HG03521 (cell line): ENCODE measurements around the gene GARIN3.
"Not testable (repeated sequence)": the region's sequence is repeated elsewhere in the genome, so short reads cannot be mapped to it uniquely, and the experiment has no call there.

ENCODE experiments used
- ATAC-seq: cut with Tn5 transposase; IDR thresholded peaks from one replicate; pipeline ENCODE4 v1.9.1; 2021; ENCODE audit warnings: mild to moderate bottlenecking, moderate library complexity; ENCODE audit not compliant: unreplicated experiment

Gene GARIN3

DNA sequence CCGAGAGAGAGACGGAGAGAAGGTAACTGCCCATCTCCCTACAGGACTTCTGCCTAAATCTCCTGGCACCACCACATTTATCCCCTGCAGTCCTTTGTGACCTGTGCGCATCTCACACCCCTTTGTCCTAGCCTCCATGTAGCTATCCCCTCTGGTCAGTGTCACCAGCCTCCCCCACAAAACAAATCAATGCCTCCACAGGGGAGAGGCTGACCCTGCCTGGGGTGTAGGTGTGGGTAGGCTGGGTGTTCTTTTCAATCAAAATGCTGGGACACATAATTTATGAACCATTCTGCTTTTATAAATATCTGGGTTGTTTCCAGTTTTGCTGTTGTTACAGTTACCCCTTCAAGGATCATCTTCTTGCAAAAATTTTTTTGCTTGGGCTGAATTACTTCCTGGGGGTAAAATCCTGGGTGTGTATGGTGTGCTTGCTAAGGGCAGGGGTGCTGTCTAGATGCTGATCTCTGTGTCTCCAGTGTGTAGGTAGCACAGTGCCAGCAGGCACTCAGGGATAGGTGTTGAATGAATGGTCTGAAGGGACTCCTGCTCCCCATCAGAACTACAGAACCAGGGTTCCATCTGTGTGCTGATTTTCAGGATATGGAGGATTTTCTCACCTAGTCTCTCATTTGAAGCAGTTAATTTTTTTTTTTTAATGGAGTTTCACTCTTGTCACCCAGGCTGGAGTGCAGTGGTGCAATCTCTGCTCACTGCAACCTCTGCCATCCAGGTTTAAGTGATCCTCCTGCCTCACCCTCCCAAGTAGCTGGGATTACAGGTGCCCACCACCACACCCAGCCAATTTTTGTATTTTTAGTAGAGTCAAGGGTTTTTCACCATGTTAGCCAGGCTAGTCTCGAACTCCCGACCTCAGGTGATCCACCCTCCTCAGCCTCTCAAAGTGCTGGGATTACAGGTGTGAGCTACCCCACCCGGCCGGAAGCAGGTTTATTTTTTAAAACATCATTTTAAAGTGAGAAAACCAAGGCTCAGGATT, at the start of gene GARIN3:
TSS of gene GARIN3 (minus strand) at position 51 of the 1,000 bp plus-strand sequence. CDS start 96 bp downstream, outside the sequence.
- no peak for ATAC-seq

DNA sequence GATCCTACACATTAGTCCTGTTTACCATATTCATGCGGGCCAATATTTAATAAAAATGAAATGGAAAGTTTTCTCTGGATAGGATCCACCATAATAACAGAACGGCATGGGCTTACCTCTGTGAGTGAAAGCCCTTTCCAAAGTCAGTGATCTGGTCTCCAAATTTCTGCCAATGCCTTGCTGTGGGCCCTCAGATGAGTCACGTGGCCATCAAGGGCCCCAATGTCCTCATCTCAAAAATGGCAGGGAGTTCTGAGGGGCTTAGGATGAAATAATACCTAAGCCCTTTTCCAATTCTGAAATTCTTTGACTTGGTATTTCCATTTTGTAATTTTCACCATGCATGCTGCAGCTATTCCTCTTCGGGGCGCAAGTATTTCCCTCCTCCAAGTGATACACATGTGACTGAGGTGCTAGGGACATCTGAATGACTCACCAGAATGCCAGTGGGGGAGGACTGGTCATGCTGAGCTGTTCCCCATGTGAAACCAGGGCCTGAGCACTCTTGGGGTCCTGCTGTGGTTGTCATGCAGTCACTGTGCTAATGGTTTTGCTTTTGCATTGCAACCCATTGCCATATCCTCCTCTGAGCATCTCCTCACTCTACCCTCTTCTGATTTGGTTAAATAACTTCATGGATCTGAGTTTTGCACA, 49.6 kb upstream of the GARIN3 start:
- ATAC-seq: peak; percentile 57

DNA sequence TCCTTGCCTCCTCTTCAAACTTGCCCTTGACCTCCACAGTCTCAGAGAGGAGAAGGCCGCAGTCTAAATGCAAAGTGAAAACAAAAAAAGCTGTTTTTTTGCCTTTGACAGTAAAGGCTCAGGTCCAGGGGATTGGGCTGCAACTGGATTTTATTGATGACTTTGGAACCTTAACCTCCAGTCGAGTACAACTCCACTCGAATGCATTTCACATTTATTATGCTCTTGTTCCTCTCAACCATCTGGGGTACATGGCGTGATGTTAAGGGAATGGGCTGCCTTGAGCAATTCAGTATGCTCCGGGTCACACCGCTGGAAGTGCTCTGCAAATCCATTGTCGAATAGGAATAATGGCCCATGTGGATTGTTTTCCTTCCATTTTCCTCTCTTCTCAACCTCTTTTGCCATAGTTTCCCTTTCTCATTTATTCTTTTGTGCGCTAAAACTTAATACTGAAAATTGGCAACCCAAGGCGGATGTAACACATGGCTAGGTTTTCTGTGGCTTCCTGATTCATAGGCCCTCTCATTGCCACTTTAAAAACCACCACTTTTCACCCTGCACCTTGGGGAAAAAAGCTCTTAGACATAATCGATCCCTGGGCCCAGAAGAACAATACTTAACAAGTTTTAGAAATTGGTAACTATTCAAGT, 48.9 kb upstream of the GARIN3 start:
- peak; percentile 31 for ATAC-seq

DNA sequence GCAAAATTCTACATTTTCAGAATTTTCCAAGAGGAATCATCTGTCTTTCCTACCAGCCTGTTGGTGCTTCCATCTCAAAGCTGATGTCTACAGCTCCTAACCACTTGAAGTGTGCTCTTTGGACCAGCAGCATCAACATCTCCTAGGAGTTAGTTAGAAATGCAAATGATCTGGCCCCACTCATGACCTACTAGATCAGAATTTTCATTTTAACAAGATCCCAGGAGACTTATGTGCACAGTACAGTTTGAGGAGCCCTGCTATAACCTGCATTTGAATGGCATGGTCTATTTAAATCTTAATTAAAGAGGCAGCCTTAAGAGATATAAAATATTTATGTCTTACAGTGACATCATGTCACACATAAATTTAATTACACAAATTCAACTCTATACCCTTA, 48.4 kb upstream of the GARIN3 start:
- no peak for ATAC-seq

DNA sequence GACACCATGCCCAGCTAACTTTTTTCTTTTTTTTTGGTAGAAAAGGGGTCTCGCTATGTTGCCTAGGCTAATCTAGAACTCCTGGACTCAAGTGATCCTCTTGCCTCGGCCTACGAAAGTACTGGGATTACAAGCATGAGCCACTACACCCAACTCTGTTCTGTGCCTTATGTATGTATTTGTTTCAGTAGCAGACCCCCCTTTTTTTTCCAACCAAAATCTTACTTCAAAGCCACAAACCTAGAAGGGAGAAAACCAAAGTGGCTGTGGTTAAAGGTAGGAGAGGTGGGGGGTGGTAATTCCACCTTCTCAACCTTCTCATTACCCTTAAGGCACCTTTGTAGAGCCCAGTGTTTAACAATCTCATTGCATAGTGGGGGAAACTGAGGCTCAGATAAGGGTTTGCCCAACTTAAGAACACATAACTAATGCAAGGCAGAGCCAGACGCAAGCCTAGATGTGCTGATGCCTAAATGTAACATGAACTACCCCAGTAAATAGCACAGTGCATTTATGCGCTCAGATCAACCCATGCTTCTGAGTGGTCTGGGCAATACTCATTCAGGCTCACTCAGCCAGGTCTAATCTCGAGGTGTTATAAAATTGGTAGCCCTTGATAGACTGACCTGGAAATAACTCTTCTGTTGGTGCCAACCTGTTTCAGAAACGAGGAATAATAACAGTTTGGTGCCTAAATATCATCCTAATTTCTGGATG, 47.6 kb upstream of the GARIN3 start:
- no peak for ATAC-seq

DNA sequence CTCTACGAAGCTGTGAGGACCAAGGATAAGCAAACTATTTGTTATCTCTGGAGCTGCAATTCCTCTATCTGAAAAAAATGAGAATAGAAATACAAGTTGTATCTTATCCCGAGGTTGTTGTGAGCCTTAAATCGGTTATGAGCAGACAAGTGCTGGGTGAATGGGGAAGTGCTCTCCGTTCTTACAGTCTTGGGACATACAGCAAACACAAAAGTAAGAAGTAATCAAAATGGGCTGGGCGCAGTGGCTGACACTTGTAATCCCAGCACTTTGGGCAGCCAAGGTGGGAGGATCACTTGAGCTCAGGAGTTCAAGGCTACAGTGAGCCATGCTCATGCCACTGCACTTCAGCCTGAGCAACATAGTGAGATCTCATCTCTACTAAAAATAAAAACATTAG, 46.2 kb upstream of the GARIN3 start:
- ATAC-seq: no peak

DNA sequence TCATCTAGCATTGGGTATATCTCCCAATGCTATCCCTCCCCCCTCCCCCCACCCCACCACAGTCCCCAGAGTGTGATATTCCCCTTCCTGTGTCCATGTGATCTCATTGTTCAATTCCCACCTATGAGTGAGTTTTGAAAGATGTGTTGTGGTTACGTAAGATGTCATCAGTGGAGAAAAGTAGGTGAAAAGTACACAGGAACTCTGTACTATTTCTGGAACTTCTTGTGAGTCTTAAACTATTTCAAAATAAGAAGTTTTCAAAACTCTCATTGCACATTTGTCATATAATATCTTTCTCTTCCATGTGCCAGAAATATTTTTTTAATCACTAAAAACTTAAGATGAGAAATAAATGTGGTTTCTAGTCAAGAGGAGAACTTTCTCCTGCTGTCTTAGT, 44.6 kb upstream of the GARIN3 start:
- not testable (repeated sequence) for ATAC-seq

DNA sequence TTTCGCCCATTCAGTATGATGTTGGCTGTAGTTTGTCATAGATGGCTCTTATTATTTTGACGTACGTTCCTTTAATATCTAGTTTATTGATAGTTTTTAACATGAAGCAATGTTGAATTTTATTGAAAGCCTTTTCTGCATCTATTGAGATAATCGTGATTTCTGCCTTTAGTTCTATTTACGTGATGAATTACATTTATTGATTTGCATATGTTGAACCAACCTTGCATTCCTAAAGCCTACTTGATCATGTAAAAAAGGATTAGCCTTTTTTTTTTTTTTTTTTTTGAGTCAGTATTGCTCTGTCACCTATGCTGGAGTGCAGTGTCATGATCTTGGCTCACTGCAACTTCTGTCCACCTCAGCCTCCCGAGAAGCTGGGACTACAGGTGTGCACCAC, 39.6 kb upstream of the GARIN3 start:
- ATAC-seq: no peak

DNA sequence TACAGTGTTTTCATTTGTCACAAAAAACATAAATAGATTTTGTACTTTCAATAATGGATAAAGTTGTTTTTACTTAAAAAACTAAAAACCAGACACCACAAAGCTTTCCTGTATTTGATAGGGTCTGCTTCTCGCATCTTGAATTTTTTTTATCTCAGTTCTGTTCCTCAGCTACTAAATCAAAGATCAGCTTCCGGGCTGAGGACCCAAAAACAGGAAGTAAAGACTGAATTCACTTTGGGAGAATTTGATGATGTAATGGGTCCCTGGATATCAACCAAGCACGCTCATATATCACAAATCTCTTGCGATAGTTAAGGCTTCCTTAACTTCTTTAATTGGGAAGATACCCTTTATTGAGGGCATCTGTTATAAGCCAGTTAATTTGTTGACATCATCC, 38.7 kb upstream of the GARIN3 start:
- ATAC-seq: no peak

DNA sequence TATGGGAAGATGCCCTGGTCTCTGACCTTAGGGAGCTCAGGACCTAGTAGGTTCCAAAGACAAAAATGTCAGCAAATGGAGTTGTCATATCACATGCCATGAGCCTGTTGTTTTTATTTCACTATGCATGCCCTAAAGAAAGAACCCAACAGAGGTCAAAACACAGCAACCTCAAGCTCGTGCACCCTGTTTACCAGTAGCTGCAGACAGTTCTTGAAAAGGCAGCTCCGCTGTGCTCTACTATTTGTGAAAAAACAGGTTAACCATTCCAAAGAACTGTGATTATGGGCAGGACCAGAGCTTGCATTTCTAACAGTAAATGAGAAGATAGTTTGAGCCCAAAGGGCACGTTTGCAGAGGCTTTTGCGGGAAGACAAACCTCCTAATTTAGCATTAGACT, 37.4 kb upstream of the GARIN3 start:
- ATAC-seq: no peak

DNA sequence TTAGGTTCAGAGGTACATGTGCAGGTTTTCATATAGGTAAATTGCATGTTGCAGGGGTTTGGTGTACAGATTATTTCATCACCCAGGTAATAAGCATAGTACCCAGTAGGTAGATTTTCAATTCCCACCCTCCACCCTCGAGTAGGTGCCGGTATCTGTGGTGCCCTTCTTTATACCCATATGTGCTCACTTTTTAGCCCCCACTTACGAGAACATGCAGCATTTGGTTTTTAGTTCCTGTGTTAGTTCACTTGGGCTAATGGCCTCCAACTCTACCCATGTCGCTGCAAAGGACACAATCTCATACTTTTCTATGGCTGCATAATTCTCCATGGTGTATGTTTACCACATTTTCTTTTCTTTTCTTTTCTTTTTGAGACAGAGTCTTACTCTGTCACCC, 35.8 kb upstream of the GARIN3 start:
- ATAC-seq: no peak

DNA sequence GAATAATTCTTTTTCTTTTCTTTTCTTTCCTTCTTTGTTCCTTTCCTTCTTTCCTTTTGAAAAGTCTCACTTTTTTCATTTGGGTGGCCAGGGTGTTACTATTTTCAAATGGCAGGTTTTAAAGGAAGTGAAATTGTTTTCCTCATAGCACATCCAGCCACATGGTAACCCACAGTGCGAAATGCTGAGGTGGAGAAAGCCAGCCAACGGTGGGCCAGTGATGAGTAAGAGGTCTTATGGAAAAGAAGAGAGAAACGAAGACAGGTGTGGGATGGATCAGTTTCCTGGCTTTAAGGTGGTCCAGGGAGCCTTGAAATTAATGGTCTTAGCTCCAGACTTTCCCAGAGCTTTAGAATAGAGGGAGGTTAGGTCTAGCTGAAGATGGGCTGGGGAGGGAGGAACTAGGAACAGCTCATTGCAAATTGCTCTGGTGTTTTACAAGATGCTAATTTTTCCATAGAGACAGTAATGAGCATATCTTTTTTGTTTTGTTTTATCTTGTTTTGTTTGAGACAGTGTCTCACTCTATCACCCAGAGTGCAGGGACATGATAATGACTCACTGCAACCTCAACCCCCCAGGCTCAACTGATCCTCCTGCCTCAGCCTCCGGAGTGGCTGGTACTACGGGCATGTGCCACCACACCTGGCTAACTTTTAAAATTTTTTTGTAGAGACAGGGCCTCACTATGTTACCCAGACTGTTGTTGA, 32.4 kb upstream of the GARIN3 start:
- ATAC-seq: no peak

DNA sequence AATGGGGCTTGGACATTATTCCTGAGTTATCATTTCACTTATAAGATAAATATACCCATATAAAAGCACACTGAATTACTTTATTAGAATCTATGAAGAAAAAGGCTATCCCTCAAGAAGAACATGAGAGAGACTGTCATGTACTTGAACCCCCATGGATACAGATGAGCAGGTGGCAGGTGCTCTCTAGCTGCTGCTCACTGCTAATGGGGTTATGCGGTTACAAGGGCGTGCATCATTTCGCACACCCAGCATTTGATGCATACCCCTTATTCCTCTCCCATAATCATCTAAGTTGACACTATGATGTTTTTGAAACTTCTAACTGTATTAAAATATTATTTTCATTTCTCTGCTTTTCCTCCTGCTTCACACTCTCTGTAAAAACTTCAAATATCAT, 31.0 kb upstream of the GARIN3 start:
- no peak for ATAC-seq

DNA sequence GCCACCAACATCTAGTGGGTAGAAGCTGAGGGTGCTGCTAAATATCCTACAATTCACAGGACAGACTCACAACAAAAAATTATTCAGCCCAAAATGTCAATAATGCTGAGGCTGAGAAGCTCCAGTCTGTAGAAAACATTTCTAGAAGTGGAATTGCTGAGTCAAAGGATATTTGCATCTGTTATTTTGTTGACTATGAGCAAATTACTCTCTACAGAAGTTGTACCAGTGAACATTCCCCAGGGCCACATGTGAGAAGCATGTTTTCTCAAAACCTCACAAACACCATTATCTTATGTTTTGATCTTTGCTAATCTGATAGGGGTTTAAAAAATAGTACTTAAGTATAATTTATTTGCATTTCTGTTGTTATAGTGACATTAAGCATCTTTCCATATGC, 30.0 kb upstream of the GARIN3 start:
- ATAC-seq: no peak

DNA sequence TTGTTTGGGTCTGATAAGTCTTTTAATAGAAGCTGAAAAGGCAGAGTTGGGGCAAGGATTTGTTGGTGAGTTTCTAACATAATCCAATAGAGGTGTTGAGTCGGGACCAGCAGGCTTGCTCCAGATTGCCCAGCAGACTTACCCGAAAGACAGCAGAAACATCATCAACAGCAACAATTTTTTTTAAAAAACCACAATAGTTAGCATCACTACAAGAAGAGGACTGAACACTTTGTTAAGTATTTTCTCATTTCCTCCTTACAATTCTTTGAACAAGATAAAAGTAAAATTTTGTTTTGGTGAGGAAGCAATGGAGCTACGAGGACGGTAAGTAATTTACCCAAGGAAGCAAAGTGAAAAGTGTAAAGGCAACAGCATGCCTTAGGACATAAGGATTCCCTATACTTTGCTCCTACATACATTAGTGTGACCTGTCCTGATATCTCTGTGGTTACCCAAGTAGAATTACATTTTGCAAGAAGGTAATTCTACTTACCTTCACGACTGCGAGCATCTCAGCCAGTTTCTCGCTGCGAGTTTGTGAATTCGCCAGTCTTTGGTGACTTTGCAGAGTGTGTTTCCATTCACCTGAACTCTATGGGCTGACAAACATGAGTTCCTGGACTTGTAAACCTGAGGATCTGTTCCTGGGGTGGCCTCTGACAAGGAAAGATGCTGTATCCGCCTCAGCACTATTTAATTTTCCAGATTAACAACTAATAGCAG, 27.8 kb upstream of the GARIN3 start:
- ATAC-seq: no peak

DNA sequence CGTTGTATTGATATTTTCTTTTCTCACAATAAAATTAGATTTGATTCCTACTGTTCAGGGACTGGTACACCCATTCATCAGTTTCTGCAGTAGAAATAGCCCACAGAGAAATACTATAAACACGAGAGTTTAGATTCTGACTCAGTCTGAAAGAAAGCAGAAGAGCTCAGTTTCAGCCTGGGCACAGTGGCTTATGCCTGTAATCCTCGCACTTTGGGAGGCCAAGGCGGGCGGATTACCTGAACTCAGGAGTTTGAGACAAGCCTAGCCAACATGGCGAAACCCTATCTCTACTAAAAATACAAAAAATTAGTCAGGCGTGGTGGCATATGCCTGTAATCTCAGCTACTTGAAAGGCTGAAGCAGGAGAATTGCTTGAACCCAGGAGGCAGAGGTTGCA, 23.2 kb upstream of the GARIN3 start:
- ATAC-seq: peak; percentile 56

DNA sequence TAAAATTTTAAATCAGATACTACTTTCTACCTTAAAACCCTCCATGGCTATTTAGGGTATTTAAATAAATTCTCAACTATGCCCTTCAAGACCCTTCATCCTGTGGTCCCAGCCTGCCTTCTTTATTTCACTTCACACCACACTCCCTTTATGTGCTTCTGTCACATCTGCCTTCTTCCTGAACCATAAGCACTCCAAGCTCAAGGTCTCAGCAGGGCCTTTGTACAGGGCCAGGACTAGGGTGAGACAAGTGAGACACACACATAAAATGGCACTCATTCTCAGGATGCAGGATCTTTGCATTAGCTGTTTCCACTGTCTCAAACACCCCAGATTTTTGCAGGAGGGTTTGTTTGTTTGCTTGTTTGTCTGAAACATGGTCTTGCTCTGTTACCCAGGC, 22.2 kb upstream of the GARIN3 start:
- ATAC-seq: no peak

DNA sequence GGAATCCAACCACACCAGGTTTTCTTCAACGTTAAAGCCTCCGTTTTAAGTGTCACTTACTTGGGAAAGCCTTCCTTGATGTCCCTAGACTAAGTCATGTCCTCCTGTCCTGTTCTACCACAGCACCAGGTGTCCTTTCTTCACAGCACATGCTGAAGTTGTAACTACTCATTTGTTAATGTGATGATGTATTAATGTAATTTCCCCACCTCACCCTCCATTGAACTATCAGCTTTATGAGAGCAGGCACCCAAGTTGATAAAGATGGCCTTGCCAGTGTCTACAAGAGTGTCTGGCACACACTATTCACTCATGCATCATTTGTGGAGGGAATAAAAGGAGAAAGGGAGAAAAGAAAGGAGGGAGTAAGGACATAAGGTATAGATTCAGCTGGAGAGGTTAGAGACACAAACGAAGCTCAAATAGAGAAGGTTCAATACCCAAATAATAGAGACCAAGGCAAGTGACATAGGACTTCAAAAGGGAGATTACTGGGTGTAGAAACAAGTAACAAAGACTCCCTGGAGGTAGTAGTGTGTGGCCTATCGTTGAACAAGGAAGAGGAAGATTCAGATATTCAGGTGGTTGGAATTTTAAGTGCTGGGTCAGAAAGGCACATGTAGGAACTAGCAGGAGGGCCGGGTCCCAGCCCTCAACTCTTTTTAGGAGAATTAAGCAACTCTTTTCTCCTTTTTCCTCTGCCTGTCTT, 21.1 kb upstream of the GARIN3 start:
- ATAC-seq: no peak
